Measurements from ENCODE around the gene C4BPA. TPM values are rescaled to one million over a fixed set of nuclear protein-coding genes. Genes with fewer than 3 reads are reported as not detected.

Gene C4BPA
- total RNA-seq, 2 experiments from 2014 or later: not detected

GRCh38 chr1:207067665-207068064, 36.4 kb upstream of the C4BPA start:
- H3K27ac Mint-ChIP-seq: no peak overlapping the region
- CTCF ChIA-PET: no interaction called here
- no peak for DNase-seq
- H3K27me3 Mint-ChIP-seq (ENCODE audit: low read depth): no peaks in the 10 kb centered on the region
- intact Hi-C loops (cut with micrococcal nuclease): no loop called here
- H3K4me1 Mint-ChIP-seq (ENCODE audit: low read depth): peaks cover 32% of the 10 kb centered on the region
- H3K36me3 Mint-ChIP-seq (ENCODE audit: low read depth): peaks cover 2% of the 10 kb centered on the region
- no peaks in the 10 kb centered on the region for H3K9me3 Mint-ChIP-seq
- H3K4me3 Mint-ChIP-seq: no peak overlapping the region

GRCh38 chr1:207069061-207069460, 35.0 kb upstream of the C4BPA start:
- no peaks in the 10 kb centered on the region for H3K9me3 Mint-ChIP-seq
- intact Hi-C loops (cut with micrococcal nuclease): no loop called here
- no peaks in the 10 kb centered on the region for H3K27me3 Mint-ChIP-seq (ENCODE audit: low read depth)
- peaks cover 32% of the 10 kb centered on the region for H3K4me1 Mint-ChIP-seq (ENCODE audit: low read depth)
- H3K36me3 Mint-ChIP-seq (ENCODE audit: low read depth): peaks cover 2% of the 10 kb centered on the region
- CTCF ChIA-PET: no interaction called here
- H3K27ac Mint-ChIP-seq: no peak overlapping the region
- no peak overlapping the region for H3K4me3 Mint-ChIP-seq
- peak; percentile 32 for DNase-seq

DNA sequence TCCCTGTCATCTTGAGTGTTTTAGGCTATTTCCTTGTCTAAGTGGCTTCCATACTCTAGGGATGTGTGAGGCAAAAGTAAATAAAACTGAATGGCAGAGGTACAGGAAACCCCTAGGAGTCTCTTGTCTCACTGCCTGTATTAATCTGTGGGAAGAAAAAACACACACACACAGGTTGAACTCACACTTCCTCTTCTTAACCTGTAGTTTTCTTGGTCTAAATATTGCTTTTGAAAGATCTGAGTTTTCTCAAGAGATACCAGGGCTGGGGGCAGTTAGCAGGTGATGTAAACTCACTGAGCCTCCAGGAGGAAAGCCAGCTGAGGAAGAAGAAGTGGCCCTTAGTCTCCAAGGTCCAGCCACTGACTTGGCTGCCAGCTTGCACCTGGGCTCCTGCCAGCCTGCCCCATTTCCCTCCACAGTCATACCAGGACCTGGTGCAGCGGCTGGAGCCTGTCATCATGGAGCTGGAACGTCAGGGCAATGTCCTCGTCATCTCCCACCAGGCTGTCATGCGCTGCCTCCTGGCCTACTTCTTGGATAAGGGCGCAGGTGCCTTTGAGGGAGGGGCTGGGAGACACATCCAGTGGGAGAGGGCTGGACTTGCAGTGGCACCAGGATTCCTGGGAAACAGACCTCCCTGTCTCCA, 34.1 kb upstream of the C4BPA start:
- peaks cover 32% of the 10 kb centered on the region for H3K4me1 Mint-ChIP-seq (ENCODE audit: low read depth)
- H3K27ac Mint-ChIP-seq: peak overlapping the region; percentile 39
- H3K4me3 Mint-ChIP-seq: no peak overlapping the region
- CTCF ChIA-PET: interaction anchor here (1.0 to 2.6 kb wide), 5 partner anchors 10 to 88 kb away, joined by 3 to 12 read pairs (median 8); partner anchors contain the start of gene PFKFB2
- H3K27me3 Mint-ChIP-seq (ENCODE audit: low read depth): no peaks in the 10 kb centered on the region
- peaks cover 2% of the 10 kb centered on the region for H3K36me3 Mint-ChIP-seq (ENCODE audit: low read depth)
- intact Hi-C loops (cut with micrococcal nuclease): no loop called here
- no peaks in the 10 kb centered on the region for H3K9me3 Mint-ChIP-seq
- DNase-seq: no peak

GRCh38 chr1:207070811-207071210, 33.2 kb upstream of the C4BPA start:
- peaks cover 2% of the 10 kb centered on the region for H3K36me3 Mint-ChIP-seq (ENCODE audit: low read depth)
- no peaks in the 10 kb centered on the region for H3K9me3 Mint-ChIP-seq
- intact Hi-C loops (cut with micrococcal nuclease): no loop called here
- H3K4me1 Mint-ChIP-seq (ENCODE audit: low read depth): peaks cover 32% of the 10 kb centered on the region
- no peak for DNase-seq
- no peak overlapping the region for H3K27ac Mint-ChIP-seq
- CTCF ChIA-PET: interaction anchor here (0.8 to 2.6 kb wide), 9 partner anchors 9 to 609 kb away, joined by 3 to 12 read pairs (median 4); partner anchors contain the start of gene PFKFB2
- no peaks in the 10 kb centered on the region for H3K27me3 Mint-ChIP-seq (ENCODE audit: low read depth)
- no peak overlapping the region for H3K4me3 Mint-ChIP-seq

DNA sequence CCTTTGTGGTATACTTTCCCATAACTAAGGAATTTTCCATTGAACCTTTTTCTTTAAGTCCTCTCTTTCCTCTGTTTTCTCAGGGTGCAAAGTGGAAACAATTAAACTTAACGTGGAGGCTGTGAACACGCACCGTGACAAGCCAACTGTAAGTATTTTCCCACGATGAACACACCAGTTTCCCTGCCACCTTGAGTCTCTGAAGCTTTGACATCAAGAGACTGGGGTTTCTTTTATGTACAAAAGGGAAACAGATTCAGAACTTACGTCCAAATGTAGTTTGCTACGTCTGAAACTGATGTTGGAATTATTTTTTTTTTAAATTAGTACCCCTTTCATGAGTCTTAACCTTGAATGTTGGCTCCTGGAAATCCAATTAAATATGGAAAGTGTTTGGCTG, 32.6 kb upstream of the C4BPA start:
- no peak overlapping the region for H3K4me3 Mint-ChIP-seq
- H3K36me3 Mint-ChIP-seq (ENCODE audit: low read depth): peaks cover 2% of the 10 kb centered on the region
- H3K27ac Mint-ChIP-seq: no peak overlapping the region
- H3K4me1 Mint-ChIP-seq (ENCODE audit: low read depth): peaks cover 32% of the 10 kb centered on the region
- intact Hi-C loops (cut with micrococcal nuclease): no loop called here
- CTCF ChIA-PET: interaction anchor here (0.8 to 2.6 kb wide), 9 partner anchors 9 to 609 kb away, joined by 3 to 12 read pairs (median 4); no protein-coding TSS in a partner anchor
- no peaks in the 10 kb centered on the region for H3K9me3 Mint-ChIP-seq
- no peaks in the 10 kb centered on the region for H3K27me3 Mint-ChIP-seq (ENCODE audit: low read depth)
- DNase-seq: no peak

DNA sequence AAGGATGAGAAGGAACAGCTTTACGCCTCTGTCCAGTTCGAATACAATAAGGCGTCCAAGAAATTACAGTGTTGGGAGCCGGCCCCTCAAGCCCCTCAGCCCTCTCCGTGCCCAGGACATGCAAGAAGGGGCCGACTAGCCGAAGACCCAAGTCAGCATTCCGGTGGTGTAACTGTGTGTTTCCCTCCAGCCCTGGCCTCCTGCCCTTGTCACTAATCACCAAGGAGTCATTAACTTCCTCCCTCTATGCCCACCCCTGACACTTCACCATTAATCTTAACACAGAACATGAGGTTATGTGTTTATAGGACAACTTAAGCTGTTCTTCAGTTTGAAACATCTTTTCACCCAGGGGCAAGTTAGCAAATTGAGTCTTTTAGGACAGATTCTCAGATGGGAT, 31.8 kb upstream of the C4BPA start:
- H3K27me3 Mint-ChIP-seq (ENCODE audit: low read depth): no peaks in the 10 kb centered on the region
- CTCF ChIA-PET: interaction anchor here (1.5 to 5.2 kb wide), 4 partner anchors 8 to 137 kb away, joined by 3 to 24 read pairs (median 10); no protein-coding TSS in a partner anchor
- H3K27ac Mint-ChIP-seq: no peak overlapping the region
- H3K4me1 Mint-ChIP-seq (ENCODE audit: low read depth): peaks cover 32% of the 10 kb centered on the region
- no peaks in the 10 kb centered on the region for H3K9me3 Mint-ChIP-seq
- no peak overlapping the region for H3K4me3 Mint-ChIP-seq
- intact Hi-C loops (cut with micrococcal nuclease): no loop called here
- no peak for DNase-seq
- peaks cover 2% of the 10 kb centered on the region for H3K36me3 Mint-ChIP-seq (ENCODE audit: low read depth)

DNA sequence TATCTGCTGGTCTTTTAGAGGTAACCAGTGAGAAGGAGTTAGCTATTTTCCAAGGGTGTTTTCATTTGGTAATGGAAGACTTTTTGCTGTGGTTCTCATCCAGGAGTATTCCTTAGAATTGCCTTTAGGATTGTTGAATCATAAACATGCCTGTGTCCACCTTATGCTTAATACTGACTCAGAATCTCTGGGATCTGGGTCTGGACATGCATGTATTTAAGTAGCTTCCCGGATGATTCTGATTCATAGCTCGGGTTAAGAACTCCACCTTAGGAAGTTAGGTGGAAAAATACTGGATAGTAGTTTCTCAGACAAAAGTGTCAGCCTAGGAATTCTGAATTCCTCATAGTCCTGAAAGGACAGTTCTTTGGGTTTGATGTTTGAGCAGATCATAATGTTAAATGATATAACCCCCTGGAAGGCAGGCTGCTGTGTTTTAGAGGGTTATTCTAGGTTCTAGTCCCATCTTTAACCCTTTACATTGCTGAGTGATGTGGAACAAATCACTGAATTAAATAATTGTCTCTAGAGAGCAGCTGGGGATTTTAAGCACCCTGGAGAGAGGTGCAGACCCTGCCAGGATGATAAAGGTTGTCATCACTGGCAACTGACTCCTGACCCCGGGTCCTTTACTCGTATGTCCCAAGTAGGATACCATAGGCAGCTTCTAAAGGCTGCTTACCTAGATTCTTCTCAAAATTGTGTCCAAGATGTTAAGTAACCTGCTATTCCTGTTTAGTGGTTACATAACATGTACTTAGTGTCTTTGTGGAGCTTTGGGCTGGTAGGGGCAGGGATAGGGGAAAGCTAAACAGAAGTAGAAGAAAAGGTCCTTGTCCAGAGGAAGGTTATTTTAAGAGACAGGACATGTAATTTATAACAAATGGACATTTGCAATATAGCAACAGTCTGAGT, 29.9 kb upstream of the C4BPA start:
- intact Hi-C loops (cut with micrococcal nuclease): no loop called here
- no peak overlapping the region for H3K27ac Mint-ChIP-seq
- H3K36me3 Mint-ChIP-seq (ENCODE audit: low read depth): no peaks in the 10 kb centered on the region
- H3K4me1 Mint-ChIP-seq (ENCODE audit: low read depth): peaks cover 28% of the 10 kb centered on the region
- H3K4me3 Mint-ChIP-seq: no peak overlapping the region
- no peaks in the 10 kb centered on the region for H3K27me3 Mint-ChIP-seq (ENCODE audit: low read depth)
- CTCF ChIA-PET: interaction anchor here (0.7 to 5.2 kb wide), 5 partner anchors 10 to 372 kb away, joined by 3 to 24 read pairs (median 4); no protein-coding TSS in a partner anchor
- no peaks in the 10 kb centered on the region for H3K9me3 Mint-ChIP-seq
- DNase-seq: no peak

- no peaks in the 10 kb centered on the region for H3K9me3 Mint-ChIP-seq
- H3K27me3 Mint-ChIP-seq (ENCODE audit: low read depth): no peaks in the 10 kb centered on the region
- intact Hi-C loops (cut with micrococcal nuclease): loop anchor here (5.0 kb wide), 1 partner anchor 69 kb away; no protein-coding TSS in a partner anchor
- CTCF ChIA-PET: interaction anchor here (0.6 to 5.2 kb wide), 11 partner anchors 13 to 329 kb away, joined by 3 to 24 read pairs (median 3); partner anchors contain the start of gene PFKFB2
- DNase-seq: no peak
- no peaks in the 10 kb centered on the region for H3K36me3 Mint-ChIP-seq (ENCODE audit: low read depth)
- H3K27ac Mint-ChIP-seq: no peak overlapping the region
- peaks cover 6% of the 10 kb centered on the region for H3K4me1 Mint-ChIP-seq (ENCODE audit: low read depth)
- no peak overlapping the region for H3K4me3 Mint-ChIP-seq
Observed at GRCh38 chr1:207076181-207076955, 27.7 kb upstream of the C4BPA start.

- Mint-ChIP-seq H3K36me3 (ENCODE audit: low read depth) (no peaks in the 10 kb centered on the region), H3K9me3 (no peaks in the 10 kb centered on the region), H3K27ac (no peak overlapping the region), H3K4me3 (no peak overlapping the region), H3K27me3 (ENCODE audit: low read depth) (no peaks in the 10 kb centered on the region), H3K4me1 (ENCODE audit: low read depth) (peaks cover under 1% of the 10 kb centered on the region)
- DNase-seq: no peak
- CTCF ChIA-PET: interaction anchor here (0.7 to 5.2 kb wide), 3 partner anchors 28 to 97 kb away, joined by 3 to 24 read pairs (median 3); no protein-coding TSS in a partner anchor
- intact Hi-C loops (cut with micrococcal nuclease): loop anchor here (1.0 to 5.0 kb wide), 2 partner anchors 27 to 70 kb away; no protein-coding TSS in a partner anchor
Observed at GRCh38 chr1:207077012-207077411, 27.0 kb upstream of the C4BPA start.

GRCh38 chr1:207077470-207078377, 26.3 kb upstream of the C4BPA start:
- peak; percentile 82 for DNase-seq
- H3K9me3 Mint-ChIP-seq: no peaks in the 10 kb centered on the region
- H3K36me3 Mint-ChIP-seq (ENCODE audit: low read depth): no peaks in the 10 kb centered on the region
- no peaks in the 10 kb centered on the region for H3K27me3 Mint-ChIP-seq (ENCODE audit: low read depth)
- no peak overlapping the region for H3K27ac Mint-ChIP-seq
- intact Hi-C loops (cut with micrococcal nuclease): loop anchor here (1.0 to 5.0 kb wide), 4 partner anchors 27 to 343 kb away; no protein-coding TSS in a partner anchor
- CTCF ChIA-PET: interaction anchor here (0.8 to 8.4 kb wide), 10 partner anchors 17 to 422 kb away, joined by 3 to 70 read pairs (median 4); partner anchors contain the start of gene PFKFB2
- no peaks in the 10 kb centered on the region for H3K4me1 Mint-ChIP-seq (ENCODE audit: low read depth)
- no peak overlapping the region for H3K4me3 Mint-ChIP-seq
